HS-5 (cell line): ENCODE measurements around the gene MRPL44.
A peak's percentile ranks its signal among the peaks of the same experiment; 100 is the strongest.
"Not testable (repeated sequence)": the region's sequence is repeated elsewhere in the genome, so short reads cannot be mapped to it uniquely, and the experiment has no call there.

Experiments used
- DNase-seq: peaks from one replicate; pipeline ENCODE4 v3.0.0-alpha.2; 2012; ENCODE audit warnings: low read depth

MRPL44 gene

GRCh38 chr2:223971731-223972130 lies 14.5 kb downstream of the MRPL44 start:
- no peak for DNase-seq

GRCh38 chr2:223972656-223973102 lies 15.4 kb downstream of the MRPL44 start:
- DNase-seq, result no peak

- no peak for DNase-seq
Observed at GRCh38 chr2:223973606-223974005, 16.3 kb downstream of the MRPL44 start.

GRCh38 chr2:223976635-223977226 lies 19.5 kb downstream of the MRPL44 start:
- peak; percentile 52 for DNase-seq

- no peak for DNase-seq
Observed at GRCh38 chr2:223978451-223978850, 21.2 kb downstream of the MRPL44 start.

GRCh38 chr2:223979730-223980396 lies 22.6 kb downstream of the MRPL44 start:
- DNase-seq, result no peak

GRCh38 chr2:223980397-223980735 lies 23.1 kb downstream of the MRPL44 start:
- no peak for DNase-seq

- no peak for DNase-seq
Observed at GRCh38 chr2:223980803-223981202, 23.5 kb downstream of the MRPL44 start.

- DNase-seq, result no peak
Observed at GRCh38 chr2:223981241-223981640, 24.0 kb downstream of the MRPL44 start.

GRCh38 chr2:223989206-223989855 lies 32.1 kb downstream of the MRPL44 start:
- no peak for DNase-seq

GRCh38 chr2:223989856-223990232 lies 32.6 kb downstream of the MRPL44 start:
- DNase-seq, result no peak

GRCh38 chr2:223991611-223992010 lies 34.3 kb downstream of the MRPL44 start:
- no peak for DNase-seq

GRCh38 chr2:223993634-223994232 lies 36.5 kb downstream of the MRPL44 start:
- DNase-seq, result no peak

- no peak for DNase-seq
Observed at GRCh38 chr2:223994562-223995162, 37.4 kb downstream of the MRPL44 start.

- peak; percentile 31 for DNase-seq
Observed at GRCh38 chr2:223995569-223995968, 38.3 kb downstream of the MRPL44 start.

- DNase-seq, result no peak
Observed at GRCh38 chr2:223996391-223996790, 39.1 kb downstream of the MRPL44 start.

GRCh38 chr2:223997938-223998337 lies 40.7 kb downstream of the MRPL44 start:
- no peak for DNase-seq

GRCh38 chr2:223998948-223999347 lies 41.7 kb downstream of the MRPL44 start:
- no peak for DNase-seq

- DNase-seq, result no peak
Observed at GRCh38 chr2:223999862-224000261, 42.6 kb downstream of the MRPL44 start.

- DNase-seq, result not testable (repeated sequence)
Observed at GRCh38 chr2:224000662-224001061, 43.4 kb downstream of the MRPL44 start.

GRCh38 chr2:224004105-224004695 lies 46.9 kb downstream of the MRPL44 start:
- DNase-seq, result no peak

- DNase-seq, result no peak
Observed at GRCh38 chr2:224008702-224009261, 51.5 kb downstream of the MRPL44 start.
